ENCODE data around the gene PLXND1.

PLXND1 gene

DNA sequence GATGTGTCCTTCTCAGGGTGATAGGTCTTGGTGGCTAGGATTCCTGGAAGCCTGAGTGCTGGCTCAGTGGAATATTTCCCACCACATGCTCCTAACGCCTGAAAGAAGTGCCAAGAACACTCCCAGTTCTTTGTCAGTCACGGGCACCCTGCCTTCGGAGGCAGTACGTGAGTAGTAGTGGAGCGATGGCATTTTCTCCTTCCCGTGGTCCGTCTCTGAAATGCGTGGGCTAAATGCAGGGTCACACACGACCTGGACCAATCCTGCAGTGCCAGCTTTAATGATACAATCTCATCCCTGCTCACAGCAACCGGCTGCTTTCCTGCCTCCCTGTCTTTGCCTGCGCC, 49.0 kb downstream of the PLXND1 start:
- no peak overlapping the region for H3K4me3 ChIP-seq (ENCODE audit: low read length, poor library complexity, severe bottlenecking)
- no peaks in the 10 kb centered on the region for H3F3A ChIP-seq (ENCODE audit: low read depth)
- peaks cover 15% of the 10 kb centered on the region for H3K4me1 ChIP-seq (ENCODE audit: insufficient read depth, low read length, poor library complexity, severe bottlenecking)
- no peaks in the 10 kb centered on the region for H3K9me3 ChIP-seq (ENCODE audit: insufficient read depth, low read depth, low read length)
- no peak overlapping the region for H3K9ac ChIP-seq (ENCODE audit: low read depth, low read length, poor library complexity, severe bottlenecking)
- peaks cover 23% of the 10 kb centered on the region; the same call in 1 of the 2 replicates for H3K36me3 ChIP-seq (ENCODE audit: insufficient read depth, low read length)
- H4K20me1 ChIP-seq (ENCODE audit: insufficient read depth, low read length, poor library complexity, severe bottlenecking) = no peaks in the 10 kb centered on the region
- no peak overlapping the region for H2AFZ ChIP-seq (ENCODE audit: low read length)
- H3K9me2 ChIP-seq (replicated peaks; ENCODE audit: low read depth, low read length) = no peaks in the 10 kb centered on the region
- TF ChIP-seq, protein P1, sequence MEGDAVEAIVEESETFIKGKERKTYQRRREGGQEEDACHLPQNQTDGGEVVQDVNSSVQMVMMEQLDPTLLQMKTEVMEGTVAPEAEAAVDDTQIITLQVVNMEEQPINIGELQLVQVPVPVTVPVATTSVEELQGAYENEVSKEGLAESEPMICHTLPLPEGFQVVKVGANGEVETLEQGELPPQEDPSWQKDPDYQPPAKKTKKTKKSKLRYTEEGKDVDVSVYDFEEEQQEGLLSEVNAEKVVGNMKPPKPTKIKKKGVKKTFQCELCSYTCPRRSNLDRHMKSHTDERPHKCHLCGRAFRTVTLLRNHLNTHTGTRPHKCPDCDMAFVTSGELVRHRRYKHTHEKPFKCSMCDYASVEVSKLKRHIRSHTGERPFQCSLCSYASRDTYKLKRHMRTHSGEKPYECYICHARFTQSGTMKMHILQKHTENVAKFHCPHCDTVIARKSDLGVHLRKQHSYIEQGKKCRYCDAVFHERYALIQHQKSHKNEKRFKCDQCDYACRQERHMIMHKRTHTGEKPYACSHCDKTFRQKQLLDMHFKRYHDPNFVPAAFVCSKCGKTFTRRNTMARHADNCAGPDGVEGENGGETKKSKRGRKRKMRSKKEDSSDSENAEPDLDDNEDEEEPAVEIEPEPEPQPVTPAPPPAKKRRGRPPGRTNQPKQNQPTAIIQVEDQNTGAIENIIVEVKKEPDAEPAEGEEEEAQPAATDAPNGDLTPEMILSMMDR (conservative IDR thresholded peaks at IDR 0.05; ENCODE audit: low read length) = no peak
- TF ChIP-seq EZH2phosphoT487 (IDR thresholded peaks at IDR 0.05; ENCODE audit: borderline replicate concordance) = no peak
- H3K4me2 ChIP-seq (ENCODE audit: low read depth, low read length, poor library complexity, severe bottlenecking) = no peak overlapping the region
- H3K79me2 ChIP-seq (ENCODE audit: insufficient read depth, low read length) = no peaks in the 10 kb centered on the region
- no peaks in the 10 kb centered on the region for H3K27me3 ChIP-seq (ENCODE audit: insufficient read depth, low read length, poor library complexity, severe bottlenecking)

DNA sequence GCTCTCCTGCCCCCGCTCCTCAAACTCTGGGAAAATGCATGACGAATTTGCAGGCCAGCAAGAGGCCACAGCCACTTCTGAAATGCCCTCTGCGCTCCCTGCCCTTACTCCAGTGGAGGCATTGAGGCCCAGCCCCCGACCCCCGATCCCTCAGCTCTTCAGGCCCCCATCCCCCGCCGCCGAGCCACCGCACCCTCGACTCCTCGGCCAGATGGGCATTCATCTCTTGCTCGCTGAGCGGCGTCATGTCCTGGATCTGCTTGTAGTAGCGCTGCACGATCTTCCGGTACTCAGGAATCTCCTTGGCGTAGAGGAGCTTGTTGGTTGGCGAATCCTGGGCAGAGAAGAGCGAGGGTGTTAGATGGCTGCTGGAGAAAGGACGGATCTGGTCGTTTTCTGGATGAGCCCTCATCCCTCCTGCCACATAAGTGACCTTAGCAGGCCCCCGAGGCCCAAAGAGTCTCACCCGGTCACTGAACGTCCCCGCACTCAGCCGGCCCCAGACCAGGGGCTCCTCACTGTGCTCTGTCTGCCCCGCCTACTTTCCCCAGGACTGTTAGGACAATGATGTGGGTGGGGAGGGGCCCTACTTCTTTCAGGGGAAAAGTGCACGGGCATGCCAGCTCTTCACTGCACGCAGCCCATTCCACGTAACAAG, 49.5 kb downstream of the PLXND1 start:
- Histone ChIP-seq H3K36me3 (ENCODE audit: insufficient read depth, low read length) (peaks cover 23% of the 10 kb centered on the region; the same call in 1 of the 2 replicates), H3K79me2 (ENCODE audit: insufficient read depth, low read length) (no peaks in the 10 kb centered on the region), H3K4me1 (ENCODE audit: insufficient read depth, low read length, poor library complexity, severe bottlenecking) (peaks cover 15% of the 10 kb centered on the region), H3K27me3 (ENCODE audit: insufficient read depth, low read length, poor library complexity, severe bottlenecking) (no peaks in the 10 kb centered on the region), H3K9me2 (replicated peaks; ENCODE audit: low read depth, low read length) (no peaks in the 10 kb centered on the region), H3K4me3 (ENCODE audit: low read length, poor library complexity, severe bottlenecking) (no peak overlapping the region), H3K9me3 (ENCODE audit: insufficient read depth, low read depth, low read length) (no peaks in the 10 kb centered on the region), H3K9ac (ENCODE audit: low read depth, low read length, poor library complexity, severe bottlenecking) (no peak overlapping the region), H2AFZ (ENCODE audit: low read length) (no peak overlapping the region), H3F3A (ENCODE audit: low read depth) (no peaks in the 10 kb centered on the region), H4K20me1 (ENCODE audit: insufficient read depth, low read length, poor library complexity, severe bottlenecking) (no peaks in the 10 kb centered on the region), H3K4me2 (ENCODE audit: low read depth, low read length, poor library complexity, severe bottlenecking) (no peak overlapping the region)
- TF ChIP-seq, protein P1 (conservative IDR thresholded peaks at IDR 0.05; ENCODE audit: low read length) = no peak
- no peak for TF ChIP-seq EZH2phosphoT487 (IDR thresholded peaks at IDR 0.05; ENCODE audit: borderline replicate concordance)

DNA sequence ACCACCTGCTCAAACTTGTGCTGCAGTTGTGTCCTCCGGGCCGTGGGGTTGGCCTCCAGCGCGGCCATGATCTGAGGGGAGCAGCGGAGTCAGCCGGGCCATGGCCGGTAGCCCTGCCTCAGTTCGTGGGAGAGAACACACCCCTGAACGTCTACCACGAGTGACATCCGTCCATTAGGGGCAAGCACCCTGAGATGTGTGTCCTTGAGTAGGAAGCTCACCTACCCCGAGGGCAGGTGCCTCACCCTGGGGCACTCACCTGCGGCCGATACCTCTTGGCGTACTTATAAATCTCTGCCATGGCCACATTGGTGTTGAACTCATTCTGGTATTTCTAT, 50.1 kb downstream of the PLXND1 start:
- Histone ChIP-seq H2AFZ (ENCODE audit: low read length) (no peak overlapping the region), H3K27me3 (ENCODE audit: insufficient read depth, low read length, poor library complexity, severe bottlenecking) (no peaks in the 10 kb centered on the region), H3K9me3 (ENCODE audit: insufficient read depth, low read depth, low read length) (no peaks in the 10 kb centered on the region), H3F3A (ENCODE audit: low read depth) (no peaks in the 10 kb centered on the region), H3K4me3 (ENCODE audit: low read length, poor library complexity, severe bottlenecking) (no peak overlapping the region), H3K36me3 (ENCODE audit: insufficient read depth, low read length) (peaks cover 23% of the 10 kb centered on the region; the same call in 1 of the 2 replicates), H3K4me2 (ENCODE audit: low read depth, low read length, poor library complexity, severe bottlenecking) (no peak overlapping the region), H3K9ac (ENCODE audit: low read depth, low read length, poor library complexity, severe bottlenecking) (no peak overlapping the region), H3K4me1 (ENCODE audit: insufficient read depth, low read length, poor library complexity, severe bottlenecking) (peaks cover 15% of the 10 kb centered on the region), H3K79me2 (ENCODE audit: insufficient read depth, low read length) (no peaks in the 10 kb centered on the region), H4K20me1 (ENCODE audit: insufficient read depth, low read length, poor library complexity, severe bottlenecking) (no peaks in the 10 kb centered on the region), H3K9me2 (replicated peaks; ENCODE audit: low read depth, low read length) (no peaks in the 10 kb centered on the region)
- TF ChIP-seq, protein P1 (conservative IDR thresholded peaks at IDR 0.05; ENCODE audit: low read length) = no peak
- TF ChIP-seq EZH2phosphoT487 (IDR thresholded peaks at IDR 0.05; ENCODE audit: borderline replicate concordance) = no peak
